SK-N-SH treated with all-trans-retinoic acid at 6 μM for 48 hours (cell line): ENCODE results near the gene PSMB7.

Experiments
- ESRRG ChIP-seq: fragments of 250-450 bp; sonication (Bioruptor Pico); IDR thresholded peaks from 2 replicates; pipeline ENCODE4 v1.6.1; 2021; ENCODE audit warnings: mild to moderate bottlenecking
- PPARA ChIP-seq: fragments of 250-450 bp; sonication (Bioruptor Pico); IDR thresholded peaks from 2 replicates; pipeline ENCODE4 v1.5.0; 2020; ENCODE audit warnings: mild to moderate bottlenecking, borderline replicate concordance
- SNAI2 ChIP-seq: fragments of 250-450 bp; sonication (Bioruptor Pico); IDR thresholded peaks from 2 replicates; pipeline ENCODE4 v1.5.0; 2020; ENCODE audit warnings: mild to moderate bottlenecking, moderate library complexity
- ZC3H10 ChIP-seq: fragments of 250-450 bp; sonication (Bioruptor Pico); IDR thresholded peaks from 2 replicates; pipeline ENCODE4 v1.5.1; 2021; ENCODE audit warnings: mild to moderate bottlenecking, moderate library complexity
- ZFP3 ChIP-seq: fragments of 250-450 bp; sonication (Bioruptor Pico); IDR thresholded peaks from 2 replicates; pipeline ENCODE4 v1.5.0; 2020; ENCODE audit warnings: mild to moderate bottlenecking, moderate library complexity
- ZFP30 ChIP-seq: fragments of 450-650 bp; formaldehyde crosslinking; IDR thresholded peaks from 2 replicates; pipeline ENCODE4 v1.5.0; 2022; ENCODE audit warnings: mild to moderate bottlenecking, moderate library complexity
- ZNF565 ChIP-seq: fragments of 450-650 bp; formaldehyde crosslinking; conservative IDR thresholded peaks from 2 replicates; pipeline ENCODE4 v1.5.0; 2020; ENCODE audit warnings: low read depth, mild to moderate bottlenecking, moderate library complexity
- ZNF8 ChIP-seq: fragments of 450-650 bp; formaldehyde crosslinking; IDR thresholded peaks from 2 replicates; pipeline ENCODE4 v1.5.0; 2020; ENCODE audit warnings: mild to moderate bottlenecking, moderate library complexity
- TF ChIP-seq, protein P1 (sequence below): fragments of 250-450 bp; sonication (Bioruptor Pico); IDR thresholded peaks from 2 replicates; pipeline ENCODE4 v1.5.1; 2020; ENCODE audit warnings: low read depth, mild to moderate bottlenecking, moderate library complexity
- TF ChIP-seq, protein P2 (sequence below): fragments of 250-450 bp; sonication (Bioruptor Pico); IDR thresholded peaks from 2 replicates; pipeline ENCODE4 v1.5.0; 2020; ENCODE audit warnings: mild to moderate bottlenecking, moderate library complexity
- TF ChIP-seq, protein P3 (sequence below): fragments of 250-450 bp; sonication (Bioruptor Pico); IDR thresholded peaks from 2 replicates; pipeline ENCODE4 v1.8.0; 2020; ENCODE audit warnings: mild to moderate bottlenecking, moderate library complexity, borderline replicate concordance

DNA sequence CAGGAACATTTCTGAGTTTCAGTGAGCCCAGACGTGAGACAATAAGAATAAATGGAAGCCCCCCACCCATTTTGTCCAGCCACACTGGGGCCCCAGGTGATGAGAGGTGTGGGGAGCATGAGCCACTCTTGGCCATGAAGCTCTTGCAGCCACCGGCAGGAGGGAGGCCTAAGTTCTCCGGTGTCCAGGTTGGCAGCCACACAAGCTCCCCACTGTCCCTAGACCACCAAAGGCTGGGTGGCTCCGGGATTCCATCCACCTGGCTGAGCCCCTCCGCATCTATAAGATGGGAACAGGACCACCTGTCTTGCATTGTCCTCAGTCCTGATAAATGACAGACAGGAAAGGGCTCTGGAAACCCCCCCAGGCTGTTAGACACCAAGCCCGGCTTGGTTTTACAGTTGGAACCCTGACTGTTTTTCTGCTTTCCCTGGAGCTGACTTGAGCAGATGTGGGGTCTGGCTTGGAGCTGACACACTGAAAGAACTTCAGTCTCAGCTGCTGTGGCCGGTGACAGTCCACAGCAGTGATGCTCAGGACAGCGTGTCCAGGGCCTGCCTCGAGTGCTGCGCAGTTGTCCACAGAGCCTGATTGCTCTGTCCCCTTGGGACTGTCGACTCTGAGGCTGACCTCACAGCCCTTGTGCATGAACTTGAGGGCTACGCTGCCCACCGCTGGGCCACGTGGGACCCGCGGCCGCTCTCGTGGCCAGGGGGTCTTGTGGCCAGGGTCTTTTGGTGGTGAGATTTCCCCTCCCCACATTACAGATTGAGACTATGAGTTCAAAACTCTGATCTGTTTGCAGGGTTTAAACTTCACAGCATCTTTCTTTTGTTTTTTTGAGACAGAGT, 74.8 kb downstream of the PSMB7 start:
- no peak for TF ChIP-seq SNAI2 (CRISPR knock-in tag)
- TF ChIP-seq, protein P1, sequence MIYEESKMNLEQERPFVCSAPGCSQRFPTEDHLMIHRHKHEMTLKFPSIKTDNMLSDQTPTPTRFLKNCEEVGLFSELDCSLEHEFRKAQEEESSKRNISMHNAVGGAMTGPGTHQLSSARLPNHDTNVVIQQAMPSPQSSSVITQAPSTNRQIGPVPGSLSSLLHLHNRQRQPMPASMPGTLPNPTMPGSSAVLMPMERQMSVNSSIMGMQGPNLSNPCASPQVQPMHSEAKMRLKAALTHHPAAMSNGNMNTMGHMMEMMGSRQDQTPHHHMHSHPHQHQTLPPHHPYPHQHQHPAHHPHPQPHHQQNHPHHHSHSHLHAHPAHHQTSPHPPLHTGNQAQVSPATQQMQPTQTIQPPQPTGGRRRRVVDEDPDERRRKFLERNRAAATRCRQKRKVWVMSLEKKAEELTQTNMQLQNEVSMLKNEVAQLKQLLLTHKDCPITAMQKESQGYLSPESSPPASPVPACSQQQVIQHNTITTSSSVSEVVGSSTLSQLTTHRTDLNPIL (CRISPR knock-in tag): no peak
- no peak for TF ChIP-seq ESRRG (CRISPR knock-in tag)
- no peak for TF ChIP-seq ZFP3
- TF ChIP-seq PPARA (CRISPR knock-in tag): no peak
- TF ChIP-seq, protein P2, sequence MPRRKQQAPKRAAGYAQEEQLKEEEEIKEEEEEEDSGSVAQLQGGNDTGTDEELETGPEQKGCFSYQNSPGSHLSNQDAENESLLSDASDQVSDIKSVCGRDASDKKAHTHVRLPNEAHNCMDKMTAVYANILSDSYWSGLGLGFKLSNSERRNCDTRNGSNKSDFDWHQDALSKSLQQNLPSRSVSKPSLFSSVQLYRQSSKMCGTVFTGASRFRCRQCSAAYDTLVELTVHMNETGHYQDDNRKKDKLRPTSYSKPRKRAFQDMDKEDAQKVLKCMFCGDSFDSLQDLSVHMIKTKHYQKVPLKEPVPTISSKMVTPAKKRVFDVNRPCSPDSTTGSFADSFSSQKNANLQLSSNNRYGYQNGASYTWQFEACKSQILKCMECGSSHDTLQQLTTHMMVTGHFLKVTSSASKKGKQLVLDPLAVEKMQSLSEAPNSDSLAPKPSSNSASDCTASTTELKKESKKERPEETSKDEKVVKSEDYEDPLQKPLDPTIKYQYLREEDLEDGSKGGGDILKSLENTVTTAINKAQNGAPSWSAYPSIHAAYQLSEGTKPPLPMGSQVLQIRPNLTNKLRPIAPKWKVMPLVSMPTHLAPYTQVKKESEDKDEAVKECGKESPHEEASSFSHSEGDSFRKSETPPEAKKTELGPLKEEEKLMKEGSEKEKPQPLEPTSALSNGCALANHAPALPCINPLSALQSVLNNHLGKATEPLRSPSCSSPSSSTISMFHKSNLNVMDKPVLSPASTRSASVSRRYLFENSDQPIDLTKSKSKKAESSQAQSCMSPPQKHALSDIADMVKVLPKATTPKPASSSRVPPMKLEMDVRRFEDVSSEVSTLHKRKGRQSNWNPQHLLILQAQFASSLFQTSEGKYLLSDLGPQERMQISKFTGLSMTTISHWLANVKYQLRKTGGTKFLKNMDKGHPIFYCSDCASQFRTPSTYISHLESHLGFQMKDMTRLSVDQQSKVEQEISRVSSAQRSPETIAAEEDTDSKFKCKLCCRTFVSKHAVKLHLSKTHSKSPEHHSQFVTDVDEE: no peak
- TF ChIP-seq, protein P3, sequence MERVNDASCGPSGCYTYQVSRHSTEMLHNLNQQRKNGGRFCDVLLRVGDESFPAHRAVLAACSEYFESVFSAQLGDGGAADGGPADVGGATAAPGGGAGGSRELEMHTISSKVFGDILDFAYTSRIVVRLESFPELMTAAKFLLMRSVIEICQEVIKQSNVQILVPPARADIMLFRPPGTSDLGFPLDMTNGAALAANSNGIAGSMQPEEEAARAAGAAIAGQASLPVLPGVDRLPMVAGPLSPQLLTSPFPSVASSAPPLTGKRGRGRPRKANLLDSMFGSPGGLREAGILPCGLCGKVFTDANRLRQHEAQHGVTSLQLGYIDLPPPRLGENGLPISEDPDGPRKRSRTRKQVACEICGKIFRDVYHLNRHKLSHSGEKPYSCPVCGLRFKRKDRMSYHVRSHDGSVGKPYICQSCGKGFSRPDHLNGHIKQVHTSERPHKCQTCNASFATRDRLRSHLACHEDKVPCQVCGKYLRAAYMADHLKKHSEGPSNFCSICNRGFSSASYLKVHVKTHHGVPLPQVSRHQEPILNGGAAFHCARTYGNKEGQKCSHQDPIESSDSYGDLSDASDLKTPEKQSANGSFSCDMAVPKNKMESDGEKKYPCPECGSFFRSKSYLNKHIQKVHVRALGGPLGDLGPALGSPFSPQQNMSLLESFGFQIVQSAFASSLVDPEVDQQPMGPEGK (CRISPR knock-in tag): no peak
- TF ChIP-seq ZFP30: no peak
- TF ChIP-seq ZC3H10 (CRISPR knock-in tag): no peak
- TF ChIP-seq ZNF8 (CRISPR knock-in tag): no peak
- TF ChIP-seq ZNF565: no peak
